Activated CD4-positive, CD25-positive, alpha-beta regulatory T cell treated with anti-CD3 and anti-CD28 coated beads, Interleukin-2, amount 50 U/mL, for 16 hours (primary cell): ENCODE measurements around the gene HGS.
A peak's percentile ranks its signal among the peaks of the same experiment; 100 is the strongest.

Experiments
- DNase-seq: peaks from one replicate; pipeline ENCODE4 v3.0.0-alpha.2; 2020; ENCODE audit warnings: low read depth, low spot score

HGS gene, protein sequence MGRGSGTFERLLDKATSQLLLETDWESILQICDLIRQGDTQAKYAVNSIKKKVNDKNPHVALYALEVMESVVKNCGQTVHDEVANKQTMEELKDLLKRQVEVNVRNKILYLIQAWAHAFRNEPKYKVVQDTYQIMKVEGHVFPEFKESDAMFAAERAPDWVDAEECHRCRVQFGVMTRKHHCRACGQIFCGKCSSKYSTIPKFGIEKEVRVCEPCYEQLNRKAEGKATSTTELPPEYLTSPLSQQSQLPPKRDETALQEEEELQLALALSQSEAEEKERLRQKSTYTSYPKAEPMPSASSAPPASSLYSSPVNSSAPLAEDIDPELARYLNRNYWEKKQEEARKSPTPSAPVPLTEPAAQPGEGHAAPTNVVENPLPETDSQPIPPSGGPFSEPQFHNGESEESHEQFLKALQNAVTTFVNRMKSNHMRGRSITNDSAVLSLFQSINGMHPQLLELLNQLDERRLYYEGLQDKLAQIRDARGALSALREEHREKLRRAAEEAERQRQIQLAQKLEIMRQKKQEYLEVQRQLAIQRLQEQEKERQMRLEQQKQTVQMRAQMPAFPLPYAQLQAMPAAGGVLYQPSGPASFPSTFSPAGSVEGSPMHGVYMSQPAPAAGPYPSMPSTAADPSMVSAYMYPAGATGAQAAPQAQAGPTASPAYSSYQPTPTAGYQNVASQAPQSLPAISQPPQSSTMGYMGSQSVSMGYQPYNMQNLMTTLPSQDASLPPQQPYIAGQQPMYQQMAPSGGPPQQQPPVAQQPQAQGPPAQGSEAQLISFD

DNA sequence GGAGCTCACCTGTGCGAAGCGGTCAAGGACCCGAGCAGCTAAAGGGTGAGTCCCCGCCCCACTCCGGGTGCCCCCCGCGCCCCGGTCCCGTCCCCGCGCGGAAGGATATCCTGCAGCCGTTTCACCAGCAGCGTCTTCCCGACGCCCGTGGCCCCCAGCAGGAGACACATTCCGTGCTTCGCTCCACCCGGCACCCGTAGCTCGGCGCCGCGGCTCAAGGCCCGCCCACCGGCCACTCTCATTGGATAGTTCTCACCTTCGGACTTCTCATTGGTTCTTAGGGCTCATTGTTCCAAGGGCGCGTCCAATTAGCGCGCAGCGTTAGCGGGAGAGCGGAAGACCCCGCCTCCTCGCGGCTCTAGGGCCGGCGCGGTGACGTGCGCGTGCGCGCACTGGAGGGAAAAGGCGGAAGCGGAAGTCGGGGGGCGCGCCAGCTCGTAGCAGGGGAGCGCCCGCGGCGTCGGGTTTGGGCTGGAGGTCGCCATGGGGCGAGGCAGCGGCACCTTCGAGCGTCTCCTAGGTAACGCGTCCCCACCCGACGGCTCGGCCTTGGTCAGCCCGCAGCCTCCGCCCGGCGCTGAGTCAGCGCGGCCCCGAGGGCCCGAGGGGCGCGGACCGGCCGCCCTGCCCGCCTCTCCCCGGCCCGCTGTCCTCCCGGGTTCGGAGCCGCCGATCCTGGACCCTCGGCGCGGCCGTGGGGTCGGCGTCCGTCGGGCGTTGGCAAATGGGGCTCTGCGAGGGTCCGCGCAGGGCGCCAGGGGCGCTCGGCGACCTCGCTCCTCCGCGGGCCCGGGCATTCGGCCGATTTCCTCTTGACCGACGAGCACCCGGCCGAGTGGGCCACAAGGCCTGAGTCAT is at the start of gene HGS, which contains the start of gene ARL16:
TSS of gene HGS (plus strand) at position 428 of the 858 bp plus-strand sequence. CDS start at position 484, 56 bp downstream.
TSS of gene ARL16 (minus strand) at position 214 of the 858 bp plus-strand sequence. CDS start at position 170, 44 bp downstream.
- peak; percentile 95 for DNase-seq

GRCh38 chr17:81635431-81635830 is 48.4 kb upstream of the HGS start:
- no peak for DNase-seq

DNA sequence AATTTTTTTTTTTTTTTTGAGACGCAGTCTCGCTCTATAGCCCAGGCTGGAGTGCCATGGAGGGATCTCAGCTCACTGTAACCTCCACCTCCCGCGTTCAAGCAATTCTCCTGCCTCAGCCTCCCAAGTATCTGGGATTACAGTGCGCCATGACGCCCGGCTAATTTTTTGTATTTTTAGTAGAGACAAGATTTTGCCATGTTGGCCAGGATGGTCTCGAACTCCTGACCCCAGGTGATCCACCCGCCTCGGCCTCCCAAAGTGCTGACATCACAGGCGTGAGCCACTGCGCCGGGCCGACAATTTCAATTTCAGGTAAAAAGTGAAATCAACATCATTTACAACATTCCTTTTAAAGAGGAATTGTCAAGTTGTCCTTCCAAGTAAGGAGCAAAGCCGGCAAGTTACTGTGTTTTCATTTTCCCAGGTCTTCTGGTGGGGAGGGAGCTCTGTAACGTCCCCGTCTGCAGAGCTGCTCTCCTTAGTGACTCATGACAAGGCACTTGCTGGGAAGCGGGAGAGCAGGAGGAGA is 47.8 kb upstream of the HGS start:
- DNase-seq, result no peak

GRCh38 chr17:81636505-81637288 is 47.1 kb upstream of the HGS start, which contains the start of the genes NPLOC4 and TSPAN10:
NPLOC4 (minus strand) TSS chr17:81637112; CDS start chr17:81636930, 182 bp downstream.
TSPAN10 (plus strand) TSS chr17:81637196; CDS start chr17:81642413, 5,217 bp downstream.
- peak; percentile 70 for DNase-seq

DNA sequence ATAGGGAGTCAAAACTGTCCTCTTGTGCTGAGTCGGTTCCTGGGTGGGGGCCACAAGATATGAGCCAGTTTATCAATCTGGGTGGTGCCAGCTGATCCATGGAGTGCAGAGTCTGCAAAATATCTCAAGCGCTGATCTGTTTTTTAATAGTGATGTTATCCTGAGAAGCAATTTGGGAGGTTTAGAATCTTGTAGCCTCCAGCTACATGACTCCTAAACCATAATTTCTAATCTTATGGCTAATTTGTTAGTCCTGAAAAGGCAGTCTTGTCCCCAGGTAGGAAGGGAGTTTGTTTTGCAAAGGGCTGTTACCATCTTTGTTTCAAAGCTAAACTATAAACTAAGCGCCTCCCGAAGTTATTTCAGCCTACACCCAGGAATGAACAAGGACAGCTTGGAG is 45.1 kb upstream of the HGS start:
- no peak for DNase-seq

DNA sequence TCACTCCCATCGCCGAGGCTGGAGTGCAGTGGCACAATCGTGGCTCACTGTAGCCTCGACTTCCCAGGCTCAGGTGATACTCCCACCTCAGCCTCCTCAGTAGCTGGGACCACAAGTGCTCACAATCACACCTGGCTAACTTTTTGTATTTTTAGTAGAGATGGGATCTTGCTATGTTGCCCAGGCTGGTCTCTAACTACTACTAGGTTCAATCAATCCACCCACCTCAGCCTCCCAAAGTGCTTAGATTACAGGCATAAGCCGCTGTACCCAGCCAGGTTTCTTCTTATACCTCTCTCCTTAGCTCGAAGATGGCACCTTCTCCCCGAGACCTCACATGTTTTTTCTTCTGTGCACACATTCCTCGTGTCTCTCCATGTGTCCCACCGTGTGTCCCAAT is 43.8 kb upstream of the HGS start:
- no peak for DNase-seq

DNA sequence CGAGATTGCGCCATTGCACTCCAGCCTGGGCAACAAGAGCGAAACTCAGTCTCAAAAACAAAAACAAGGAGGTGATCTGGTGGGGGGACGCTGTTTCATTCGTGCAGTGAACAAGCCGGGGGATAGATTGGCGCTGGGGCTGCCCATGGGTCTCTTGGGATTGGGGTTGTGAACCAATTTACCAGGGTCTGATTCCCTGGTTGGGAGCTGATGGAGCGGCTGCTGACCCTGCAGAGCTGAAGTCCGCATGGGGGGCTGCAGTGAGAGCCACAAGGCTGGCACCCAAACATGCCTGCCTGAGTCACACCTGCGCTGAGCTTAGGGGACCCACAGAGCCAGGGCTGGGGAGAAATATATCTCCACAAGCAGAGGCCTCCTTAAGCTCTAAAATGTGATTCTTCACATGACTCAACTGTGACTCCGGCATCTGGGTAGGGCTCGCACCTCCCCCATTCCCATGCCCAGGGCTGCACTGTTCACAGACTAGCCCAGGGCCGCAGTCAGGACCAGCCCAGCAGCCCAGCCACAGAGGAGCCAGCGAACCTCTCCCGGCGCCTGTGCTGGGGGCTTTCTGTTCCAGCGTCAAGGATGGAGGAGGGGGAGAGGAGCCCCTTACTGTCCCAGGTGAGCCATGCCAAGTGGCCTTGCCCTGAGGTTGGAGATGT is 41.9 kb upstream of the HGS start:
- no peak for DNase-seq

GRCh38 chr17:81644496-81644895 is 39.3 kb upstream of the HGS start:
- DNase-seq, result no peak

DNA sequence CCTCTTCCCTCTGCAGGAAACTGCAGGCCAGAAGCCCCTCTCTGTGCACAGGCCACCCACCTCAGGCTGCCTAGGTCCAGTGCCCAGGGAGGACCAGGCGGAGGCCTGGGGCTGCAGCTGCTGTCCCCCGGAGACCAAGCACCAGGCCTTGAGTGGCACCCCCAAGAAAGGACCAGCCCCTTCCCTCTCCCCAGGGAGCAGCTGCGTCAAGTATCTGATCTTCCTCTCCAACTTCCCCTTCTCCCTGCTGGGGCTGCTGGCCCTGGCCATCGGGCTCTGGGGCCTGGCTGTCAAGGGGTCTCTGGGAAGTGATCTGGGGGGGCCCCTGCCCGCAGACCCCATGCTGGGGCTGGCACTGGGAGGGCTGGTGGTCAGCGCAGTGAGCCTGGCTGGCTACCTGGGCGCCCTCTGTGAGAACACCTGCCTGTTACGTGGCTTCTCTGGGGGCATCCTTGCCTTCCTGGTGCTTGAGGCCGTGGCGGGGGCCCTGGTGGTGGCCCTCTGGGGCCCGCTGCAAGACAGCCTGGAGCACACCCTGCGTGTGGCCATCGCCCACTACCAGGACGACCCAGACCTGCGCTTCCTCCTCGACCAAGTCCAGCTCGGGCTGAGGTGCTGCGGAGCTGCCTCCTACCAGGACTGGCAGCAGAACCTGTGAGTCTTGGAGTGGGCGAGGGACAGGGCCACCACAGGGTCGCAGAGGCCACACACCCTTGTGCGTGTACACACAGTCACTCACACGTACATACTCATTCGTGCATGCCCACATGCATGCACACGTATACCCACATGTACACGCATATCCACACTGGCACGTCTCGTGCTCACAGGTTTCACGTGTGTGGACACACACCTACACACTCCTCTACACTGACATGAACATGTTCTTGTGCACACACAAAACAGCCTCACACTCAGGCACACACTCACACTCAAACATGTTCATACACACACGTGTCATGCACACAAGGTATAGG is 38.5 kb upstream of the HGS start:
- no peak for DNase-seq

DNA sequence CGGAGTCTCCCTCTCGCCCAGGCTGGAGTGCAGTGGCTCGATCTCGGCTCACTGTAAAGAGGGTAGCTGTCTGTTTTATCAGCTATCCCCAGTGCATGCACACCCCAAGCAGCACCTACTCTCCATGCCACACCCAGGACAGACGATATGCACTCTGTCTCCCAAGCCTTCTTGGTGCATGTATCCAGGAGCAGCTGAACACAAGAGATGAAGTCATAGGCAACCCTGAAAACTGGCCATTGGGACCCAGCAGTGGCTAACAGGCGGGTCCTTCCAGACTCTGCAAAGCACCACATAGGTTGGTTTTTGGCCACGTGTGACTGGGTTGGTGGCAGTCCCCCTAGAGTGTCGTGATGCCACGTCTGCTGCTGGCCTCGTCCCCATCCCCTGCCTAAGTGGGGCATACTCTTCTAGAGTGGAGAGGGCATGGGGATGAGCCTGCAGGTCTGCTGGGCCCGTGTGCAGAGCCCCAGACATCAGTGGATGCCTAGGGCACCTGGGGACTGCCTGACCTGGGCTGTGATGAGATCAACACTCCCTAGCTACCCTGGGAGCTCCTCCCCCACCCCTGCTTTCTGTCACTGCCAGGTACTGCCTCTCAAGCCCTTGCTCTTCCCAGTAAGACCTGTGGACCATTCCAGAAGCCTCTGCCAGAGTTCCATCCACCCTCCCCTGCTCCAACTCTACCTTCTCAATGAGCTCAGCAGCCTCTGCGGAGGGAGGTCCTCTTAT is 36.8 kb upstream of the HGS start:
- no peak for DNase-seq

- DNase-seq, result no peak
Observed at GRCh38 chr17:81647640-81648012, 36.2 kb upstream of the HGS start.

DNA sequence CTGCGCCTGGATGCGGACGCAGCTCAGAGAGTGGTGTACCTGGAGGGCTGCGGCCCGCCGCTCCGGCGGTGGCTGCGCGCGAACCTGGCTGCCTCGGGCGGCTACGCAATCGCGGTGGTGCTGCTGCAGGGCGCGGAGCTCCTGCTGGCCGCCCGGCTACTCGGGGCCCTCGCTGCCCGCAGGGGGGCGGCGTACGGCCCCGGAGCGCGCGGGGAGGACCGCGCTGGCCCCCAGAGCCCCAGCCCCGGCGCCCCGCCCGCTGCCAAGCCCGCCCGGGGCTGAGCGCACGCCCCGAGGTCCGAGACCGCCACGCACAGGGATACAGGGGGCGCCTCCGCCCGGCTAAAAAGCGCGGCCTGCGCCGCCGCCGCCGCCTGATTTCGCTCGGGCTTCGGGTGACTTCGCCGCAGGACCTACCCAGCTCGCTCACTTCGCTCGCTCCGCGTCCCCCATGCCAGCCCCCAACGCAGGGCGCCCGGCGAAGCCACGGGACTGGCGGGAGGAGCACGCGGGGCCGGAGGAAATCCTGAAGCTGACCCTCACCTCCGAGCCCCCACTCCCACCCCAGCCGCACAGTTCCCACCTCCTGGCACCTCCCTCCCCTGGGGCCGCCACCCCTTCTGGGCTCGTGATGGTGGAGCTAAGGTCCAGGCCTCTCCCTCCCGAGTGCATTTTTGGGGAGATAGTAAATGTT is 35.7 kb upstream of the HGS start:
- no peak for DNase-seq

- DNase-seq, result no peak
Observed at GRCh38 chr17:81648707-81649085, 35.1 kb upstream of the HGS start.

GRCh38 chr17:81650951-81651350 is 32.9 kb upstream of the HGS start:
- DNase-seq, result no peak

DNA sequence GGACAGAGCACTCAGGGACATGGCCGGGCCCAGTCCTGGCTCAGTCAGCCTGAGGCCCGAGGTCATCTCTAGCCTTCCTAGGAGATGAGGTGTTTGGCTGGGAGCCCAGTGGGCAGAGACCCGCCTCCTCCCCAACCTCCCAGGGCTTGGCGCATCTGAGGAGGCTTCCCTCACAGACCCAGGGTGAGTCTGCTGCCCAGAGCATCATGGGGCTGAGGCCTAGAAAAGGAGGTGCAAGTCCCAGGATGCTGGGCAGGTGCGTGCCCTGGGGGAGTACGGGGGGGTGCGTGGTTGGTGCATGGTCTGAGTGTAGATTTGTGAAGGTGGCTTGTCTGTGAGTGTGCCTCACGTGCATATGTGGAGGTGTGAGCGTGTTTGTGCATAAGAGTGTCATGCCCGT is 32.1 kb upstream of the HGS start:
- DNase-seq, result no peak

DNA sequence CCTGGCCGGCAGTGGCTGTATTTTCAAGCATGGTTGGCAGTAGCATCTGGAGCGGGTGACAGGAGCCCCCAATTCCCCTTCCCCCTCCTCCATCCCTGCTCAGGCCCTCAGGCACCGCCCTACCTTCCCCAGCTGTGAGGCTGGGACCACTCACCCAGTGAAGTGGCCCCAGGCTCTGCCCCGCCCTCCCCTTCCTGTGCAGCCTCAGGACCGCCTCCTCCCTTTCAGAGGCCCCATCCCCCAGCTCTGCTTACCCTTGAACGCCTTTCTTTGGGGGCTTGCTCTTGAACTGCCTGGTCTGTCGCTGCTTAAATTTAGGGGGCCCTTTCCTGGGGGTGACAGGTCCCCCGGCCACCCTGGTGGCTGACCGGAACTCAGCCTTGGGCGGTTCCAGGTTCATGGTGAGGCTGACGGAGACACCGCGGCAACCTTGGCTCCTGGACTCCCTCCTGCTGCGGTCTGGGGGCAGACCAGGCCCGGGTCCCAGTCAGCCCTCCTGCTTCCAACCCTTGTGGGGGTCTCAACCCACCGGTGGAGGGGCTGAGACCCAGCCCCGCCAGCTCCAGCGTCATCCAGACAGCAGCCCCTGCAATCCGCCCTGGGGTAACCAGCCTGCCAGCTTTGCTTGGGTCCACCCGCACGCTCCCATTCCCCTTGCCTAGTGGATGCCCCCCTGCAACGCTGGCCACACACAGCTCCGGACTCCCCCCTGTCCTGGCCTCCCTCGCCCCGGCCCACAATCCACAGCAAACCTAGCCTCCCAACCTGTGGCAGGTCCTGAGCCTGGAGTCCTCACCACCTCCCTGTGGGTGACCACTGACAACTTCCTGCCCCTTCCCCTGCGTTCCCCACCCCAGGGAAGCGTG is 30.7 kb upstream of the HGS start:
- no peak for DNase-seq
